IMR-90 (cell line): ENCODE results near the gene ASTN2. TPM values are rescaled to one million over a fixed set of nuclear protein-coding genes. Genes with fewer than 3 reads are reported as not detected.

ENCODE experiments used
- ATAC-seq: fragments of 200-7000 bp; cut with Tn5 transposase; 2 replicates; pipeline ENCODE4 v1.9.1; 2020; ENCODE audit warnings: low read depth, mild to moderate bottlenecking, moderate library complexity
- BruUV-seq: library from RNA; stranded (reverse); fragments of 400-500 nt; replicated peaks from 2 replicates; lab custom pipeline; 2021; lab: Mats Ljungman, UMichigan
- CTCF ChIA-PET: fragments of 300-600 bp; formaldehyde crosslinking; extraction: SDS; loops from one replicate; lab custom pipeline; 2021; ENCODE audit warnings: antibody characterized with exemption; lab: Yijun Ruan, JAX
- POLR2A ChIA-PET: fragments of 300-600 bp; sonication (Branson Sonifier 250); formaldehyde crosslinking; loops from one replicate; lab custom pipeline; 2022; ENCODE audit warnings: antibody characterized with exemption; ENCODE audit not compliant: unreplicated experiment; lab: Charles Lee
- DNase-seq: peaks from one replicate; pipeline ENCODE4 v3.0.0; 2013
- H2AFZ ChIP-seq: replicated peaks from 2 replicates; pipeline ENCODE3; 2013; ENCODE audit warnings: low read length, mild to moderate bottlenecking; ENCODE audit not compliant: poor library complexity
- H2AK5ac ChIP-seq: 2 replicates; pipeline ENCODE4 v1.6.1; 2013; ENCODE audit warnings: low read depth, low read length, inconsistent platforms
- H2AK9ac ChIP-seq: replicated peaks from 2 replicates; pipeline ENCODE3; 2013; ENCODE audit warnings: mild to moderate bottlenecking, low read depth, low read length, moderate library complexity; ENCODE audit not compliant: poor library complexity
- H2BK120ac ChIP-seq: 2 replicates; pipeline ENCODE4 v1.6.1; 2013; ENCODE audit warnings: low read depth, low read length, inconsistent platforms
- H2BK15ac ChIP-seq: 3 replicates; pipeline ENCODE4 v1.6.1; 2013; ENCODE audit warnings: low read depth, low read length, inconsistent platforms
- H2BK20ac ChIP-seq: 2 replicates; pipeline ENCODE4 v1.6.1; 2013; ENCODE audit warnings: low read depth, mild to moderate bottlenecking, inconsistent platforms, low read length, moderate library complexity
- H2BK5ac ChIP-seq: 2 replicates; pipeline ENCODE4 v1.6.1; 2013; ENCODE audit warnings: mild to moderate bottlenecking, low read depth, low read length, inconsistent platforms; ENCODE audit not compliant: poor library complexity, severe bottlenecking
- H3K14ac ChIP-seq: replicated peaks from 2 replicates; pipeline ENCODE4 v1.6.1; 2013; ENCODE audit warnings: low read depth, low read length, inconsistent platforms
- H3K18ac ChIP-seq: 2 replicates; pipeline ENCODE4 v1.6.1; 2013; ENCODE audit warnings: low read depth, low read length, control low read depth
- H3K23ac ChIP-seq: 2 replicates; pipeline ENCODE4 v1.6.1; 2013; ENCODE audit warnings: low read depth, low read length, inconsistent platforms
- H3K27ac ChIP-seq: 2 replicates; pipeline ENCODE4 v1.5.1; 2013; ENCODE audit warnings: mild to moderate bottlenecking, control low read depth, low read length; ENCODE audit not compliant: insufficient read depth
- H3K27me3 ChIP-seq: 2 replicates; pipeline ENCODE4 v1.6.1; 2013; ENCODE audit warnings: low read length; ENCODE audit not compliant: control insufficient read depth, insufficient read depth
- H3K36me3 ChIP-seq: 2 replicates; pipeline ENCODE4 v1.6.1; 2013; ENCODE audit warnings: low read length, mixed read lengths; ENCODE audit not compliant: control insufficient read depth, insufficient read depth
- H3K4ac ChIP-seq: 2 replicates; pipeline ENCODE4 v1.6.1; 2013; ENCODE audit warnings: low read depth, low read length, inconsistent platforms
- H3K4me1 ChIP-seq: 2 replicates; pipeline ENCODE4 v1.6.1; 2013; ENCODE audit warnings: low read length, mixed read lengths; ENCODE audit not compliant: control insufficient read depth, insufficient read depth
- H3K4me2 ChIP-seq: 2 replicates; pipeline ENCODE4 v1.6.1; 2013; ENCODE audit warnings: low read depth, mild to moderate bottlenecking, control low read depth, low read length, moderate library complexity
- H3K4me3 ChIP-seq: 2 replicates; pipeline ENCODE4 v1.5.1; 2013; ENCODE audit warnings: low read depth, mild to moderate bottlenecking, control low read depth, low read length, moderate library complexity; ENCODE audit not compliant: insufficient read depth
- H3K56ac ChIP-seq: 2 replicates; pipeline ENCODE4 v1.6.1; 2013; ENCODE audit warnings: low read length, inconsistent platforms; ENCODE audit not compliant: insufficient read depth; ENCODE audit errors: extremely low read depth
- H3K79me1 ChIP-seq, 2 experiments: 2 replicates each; pipeline ENCODE4 v1.6.1; 2013; ENCODE audit warnings: low read length in 2 of 2, inconsistent platforms in 1 of 2, low read depth in 1 of 2
- H3K9ac ChIP-seq: 2 replicates; pipeline ENCODE4 v1.6.1; 2013; ENCODE audit warnings: low read depth, low read length, control low read depth
- H3K9me1 ChIP-seq: 2 replicates; pipeline ENCODE4 v1.6.1; 2013; ENCODE audit warnings: low read length, inconsistent platforms; ENCODE audit not compliant: insufficient read depth
- H3K9me3 ChIP-seq: 2 replicates; pipeline ENCODE4 v1.6.1; 2013; ENCODE audit warnings: low read length; ENCODE audit not compliant: control insufficient read depth, insufficient read depth
- H4K20me1 ChIP-seq: 2 replicates; pipeline ENCODE4 v1.6.1; 2013; ENCODE audit warnings: low read length, inconsistent platforms; ENCODE audit not compliant: insufficient read depth
- H4K5ac ChIP-seq: 2 replicates; pipeline ENCODE4 v1.6.1; 2013; ENCODE audit warnings: mild to moderate bottlenecking, low read depth, low read length, control low read depth
- H4K8ac ChIP-seq, 2 experiments: 2 replicates each; pipeline ENCODE4 v1.6.1; 2013; ENCODE audit warnings: low read depth in 2 of 2, low read length in 2 of 2, control low read depth in 1 of 2, inconsistent platforms in 1 of 2
- H4K91ac ChIP-seq: 2 replicates; pipeline ENCODE4 v1.6.1; 2013; ENCODE audit warnings: low read depth, low read length, inconsistent platforms; ENCODE audit not compliant: insufficient read depth
- MXI1 ChIP-seq: IDR thresholded peaks from 2 replicates; pipeline ENCODE4 v1.6.1; 2012; ENCODE audit warnings: low read depth, mild to moderate bottlenecking, low read length, moderate library complexity, borderline replicate concordance
- WGBS, 2 experiments: methylation state at CpG; one replicate each; pipeline versions ENCODE4 v1.1.5 to v1.1.7; 2013; ENCODE audit warnings: missing lambda C conversion rate in 2 of 2; ENCODE audit not compliant: insufficient read length in 1 of 2; ENCODE audit errors: extremely low coverage in 2 of 2; 5-methylcytosine and 5-hydroxymethylcytosine counted together
- dilution Hi-C: fragments of 300-500 bp; cut with HindIII; formaldehyde crosslinking; loops from one replicate; pipeline ENCODE4 v1.14.3; 2018; ENCODE audit warnings: low sequenced_read_pairs; ENCODE audit not compliant: unreplicated experiment
- in situ Hi-C: fragments of 300-500 bp; cut with MboI; formaldehyde crosslinking; loops from 3 replicates; pipeline ENCODE4 v1.14.3; 2019; ENCODE audit warnings: low sequenced_read_pairs, inconsistent platforms, mixed read lengths
- intact Hi-C: fragments of 100-400 bp; cut with micrococcal nuclease; formaldehyde crosslinking; loops from 2 replicates; pipeline ENCODE4 v1.10.0; 2022
- polyA plus RNA-seq, 3 experiments: library from polyadenylated mRNA; depleted of rRNA; stranded (reverse); fragments of >200 nt; gene quantifications; 2 replicates each; pipeline ENCODE4 v1.2.3, GENCODE V29; 2012; ENCODE audit warnings: low replicate concordance in 1 of 3
- total RNA-seq: library from RNA; depleted of rRNA; stranded (reverse); fragments of >200 nt; gene quantifications from 2 replicates; pipeline ENCODE4 v1.2.3, GENCODE V29; 2012

The ASTN2 gene
- total and polyA plus RNA-seq, 2 of the 4 experiments (the other 2 are of a cell fraction): 3.8 to 6.8 TPM

DNA sequence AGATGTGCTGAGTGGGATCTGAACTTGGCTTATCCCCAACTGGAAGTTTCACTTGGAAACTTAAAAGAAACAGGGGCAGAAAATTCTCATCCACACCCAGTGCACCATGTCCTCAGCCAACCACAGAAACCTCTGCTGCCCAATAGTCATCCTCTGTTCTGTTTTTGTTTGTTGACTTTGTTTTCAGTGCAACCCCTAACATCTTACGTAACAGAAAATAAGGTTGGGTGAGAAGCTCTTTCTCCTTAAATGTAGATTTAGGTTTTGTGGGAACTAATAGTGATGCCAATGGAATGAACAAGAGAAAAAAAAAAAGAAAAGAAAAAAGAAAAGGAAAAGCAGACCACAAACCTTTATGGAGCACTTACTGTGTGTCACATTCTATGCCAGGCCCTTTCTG, 998.4 kb downstream of the ASTN2 start:
- Histone ChIP-seq H2AK9ac (no peak overlapping the region), H4K8ac (no peak overlapping the region), H2BK15ac (no peak overlapping the region), H3K4me1 (no peaks in the 10 kb centered on the region), H3K4me2 (no peak overlapping the region), H2BK20ac (no peak overlapping the region), H3K27ac (no peak overlapping the region), H2AFZ (no peak overlapping the region), H3K9ac (no peak overlapping the region), H3K27me3 (no peaks in the 10 kb centered on the region), H4K91ac (no peak overlapping the region), H4K20me1 (no peaks in the 10 kb centered on the region), H4K5ac (no peak overlapping the region), H3K4me3 (no peak overlapping the region), H3K79me1 (no peaks in the 10 kb centered on the region), H3K9me1 (no peaks in the 10 kb centered on the region), H3K18ac (no peak overlapping the region), H2AK5ac (no peak overlapping the region), H3K56ac (no peak overlapping the region), H3K14ac (no peak overlapping the region), H2BK5ac (no peak overlapping the region), H2BK120ac (no peak overlapping the region), H3K23ac (no peak overlapping the region), H3K9me3 (no peaks in the 10 kb centered on the region), H3K4ac (no peak overlapping the region), H3K36me3 (no peaks in the 10 kb centered on the region)
- dilution Hi-C loops: no loop called here
- no CpG with 5 or more reads among the region's 1 CpG for WGBS, 2 experiments
- ChIA-PET CTCF (no interaction called here), POLR2A (no interaction called here)
- ATAC-seq (no peak), DNase-seq (no peak)
- in situ Hi-C loops: no loop called here
- intact Hi-C loops: no loop called here
- no TSS peak for BruUV-seq
- no peak for TF ChIP-seq MXI1
